Tibial artery (tissue), 4 donors: ENCODE measurements around the gene NUMB.
"Not testable (repeated sequence)": the region's sequence is repeated elsewhere in the genome, so short reads cannot be mapped to it uniquely, and the experiment has no call there.

Experiments
- DNase-seq, 2 donors: peaks; one replicate each; pipeline ENCODE4 v3.0.0-alpha.2; 2019
- H3K27ac ChIP-seq, 2 donors: fragments of 200-600 bp; sonication (generic) in 1 of 2; 1 replicate in 1 of 2; 2 replicates in 1 of 2; pipeline ENCODE4 v1.5.1; 2018 to 2019; ENCODE audit warnings: mild to moderate bottlenecking in 1 of 2
- H3K27me3 ChIP-seq, 2 donors: fragments of 200-600 bp; sonication (generic) in 1 of 2; one replicate each; pipeline versions ENCODE4 v1.5.1 to v1.6.0; 2016 to 2019
- H3K36me3 ChIP-seq, 3 donors: fragments of 200-600 bp; sonication (generic) in 2 of 3; one replicate each; pipeline ENCODE4 v1.5.1; 2016 to 2019; ENCODE audit warnings: mild to moderate bottlenecking in 2 of 3
- H3K4me1 ChIP-seq, 4 donors: fragments of 200-600 bp; sonication (generic) in 2 of 4; 1 replicate in 3 of 4; 2 replicates in 1 of 4; pipeline ENCODE4 v1.5.1; 2016 to 2019
- H3K4me3 ChIP-seq, 2 donors: fragments of 200-600 bp; sonication (generic) in 1 of 2; 1 replicate in 1 of 2; 2 replicates in 1 of 2; pipeline ENCODE4 v1.5.1; 2018 to 2019; ENCODE audit warnings: mild to moderate bottlenecking in 2 of 2
- H3K9me3 ChIP-seq, 3 donors: fragments of 200-600 bp; sonication (generic) in 1 of 3; one replicate each; pipeline ENCODE4 v1.5.1; 2016 to 2019
- intact Hi-C: fragments of 100-400 bp; cut with DNase I; formaldehyde crosslinking; loops from one replicate; pipeline ENCODE4 v1.15.0; 2023; ENCODE audit warnings: low total_unique reads
- TF ChIP-seq, protein P1 (sequence below), 2 experiments: fragments of 200-600 bp in 1 of 2; fragments of 450-650 bp in 1 of 2; IDR thresholded peaks; one replicate each; pipeline ENCODE4 v1.5.1; 2017 to 2019; ENCODE audit warnings: antibody characterized with exemption in 2 of 2, mild to moderate bottlenecking in 1 of 2, moderate library complexity in 1 of 2

The NUMB gene

DNA sequence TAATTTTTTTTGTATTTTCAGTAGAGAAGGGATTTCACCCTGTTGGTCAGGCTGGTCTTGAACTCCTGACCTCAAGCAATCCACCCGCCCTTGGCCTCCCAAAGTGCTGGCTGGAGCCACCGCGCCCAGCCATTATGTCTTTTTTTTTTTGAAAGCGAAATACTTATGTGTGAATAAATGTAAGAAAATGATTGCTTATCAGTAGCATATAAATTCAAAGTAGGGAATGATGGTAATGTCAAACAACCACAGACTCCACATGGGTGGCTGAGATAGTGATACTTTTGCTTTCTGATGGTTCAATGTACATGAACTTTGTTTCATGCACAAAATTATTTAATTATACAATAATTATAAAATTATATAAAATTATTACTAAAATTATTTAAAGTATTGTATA, 145.2 kb downstream of the NUMB start:
- no peaks in the 10 kb centered on the region for H3K36me3 ChIP-seq
- no peaks in the 10 kb centered on the region for H3K9me3 ChIP-seq
- intact Hi-C loops = no loop called here
- no peak overlapping the region for H3K27ac ChIP-seq
- no peak for DNase-seq
- TF ChIP-seq, protein P1, sequence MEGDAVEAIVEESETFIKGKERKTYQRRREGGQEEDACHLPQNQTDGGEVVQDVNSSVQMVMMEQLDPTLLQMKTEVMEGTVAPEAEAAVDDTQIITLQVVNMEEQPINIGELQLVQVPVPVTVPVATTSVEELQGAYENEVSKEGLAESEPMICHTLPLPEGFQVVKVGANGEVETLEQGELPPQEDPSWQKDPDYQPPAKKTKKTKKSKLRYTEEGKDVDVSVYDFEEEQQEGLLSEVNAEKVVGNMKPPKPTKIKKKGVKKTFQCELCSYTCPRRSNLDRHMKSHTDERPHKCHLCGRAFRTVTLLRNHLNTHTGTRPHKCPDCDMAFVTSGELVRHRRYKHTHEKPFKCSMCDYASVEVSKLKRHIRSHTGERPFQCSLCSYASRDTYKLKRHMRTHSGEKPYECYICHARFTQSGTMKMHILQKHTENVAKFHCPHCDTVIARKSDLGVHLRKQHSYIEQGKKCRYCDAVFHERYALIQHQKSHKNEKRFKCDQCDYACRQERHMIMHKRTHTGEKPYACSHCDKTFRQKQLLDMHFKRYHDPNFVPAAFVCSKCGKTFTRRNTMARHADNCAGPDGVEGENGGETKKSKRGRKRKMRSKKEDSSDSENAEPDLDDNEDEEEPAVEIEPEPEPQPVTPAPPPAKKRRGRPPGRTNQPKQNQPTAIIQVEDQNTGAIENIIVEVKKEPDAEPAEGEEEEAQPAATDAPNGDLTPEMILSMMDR (IDR thresholded peaks at IDR 0.05) = no peak
- no peaks in the 10 kb centered on the region for H3K4me1 ChIP-seq
- no peak overlapping the region for H3K4me3 ChIP-seq
- no peaks in the 10 kb centered on the region for H3K27me3 ChIP-seq

GRCh38 chr14:73312687-73313086, 145.7 kb downstream of the NUMB start:
- Histone ChIP-seq H3K4me3 (no peak overlapping the region), H3K27ac (no peak overlapping the region), H3K36me3 (no peaks in the 10 kb centered on the region), H3K9me3 (no peaks in the 10 kb centered on the region), H3K4me1 (no peaks in the 10 kb centered on the region), H3K27me3 (no peaks in the 10 kb centered on the region)
- intact Hi-C loops = no loop called here
- no peak for DNase-seq
- TF ChIP-seq, protein P1 (IDR thresholded peaks at IDR 0.05) = no peak

- H3K27me3 ChIP-seq = no peaks in the 10 kb centered on the region
- no peaks in the 10 kb centered on the region for H3K9me3 ChIP-seq
- no peak overlapping the region for H3K4me3 ChIP-seq
- H3K36me3 ChIP-seq = no peaks in the 10 kb centered on the region
- H3K4me1 ChIP-seq = no peaks in the 10 kb centered on the region
- intact Hi-C loops = no loop called here
- TF ChIP-seq, protein P1 (IDR thresholded peaks at IDR 0.05) = no peak
- no peak for DNase-seq
- H3K27ac ChIP-seq = no peak overlapping the region
These were observed 146.7 kb downstream of the NUMB start for GRCh38 chr14:73311708-73312030.

GRCh38 chr14:73309207-73309606, 149.1 kb downstream of the NUMB start:
- H3K9me3 ChIP-seq, H3K4me3 ChIP-seq, H3K36me3 ChIP-seq, intact Hi-C loops, H3K27me3 ChIP-seq, DNase-seq, H3K27ac ChIP-seq, H3K4me1 ChIP-seq: not testable (repeated sequence)

GRCh38 chr14:73307261-73307660, 151.1 kb downstream of the NUMB start:
- no peaks in the 10 kb centered on the region for H3K9me3 ChIP-seq
- no peaks in the 10 kb centered on the region for H3K27me3 ChIP-seq
- no peak overlapping the region for H3K27ac ChIP-seq
- H3K36me3 ChIP-seq = no peaks in the 10 kb centered on the region
- TF ChIP-seq, protein P1 (IDR thresholded peaks at IDR 0.05) = no peak
- H3K4me3 ChIP-seq = no peak overlapping the region
- no peak for DNase-seq
- intact Hi-C loops = no loop called here
- no peaks in the 10 kb centered on the region for H3K4me1 ChIP-seq

GRCh38 chr14:73305499-73305898, 152.8 kb downstream of the NUMB start:
- Histone ChIP-seq H3K9me3 (no peaks in the 10 kb centered on the region), H3K4me3 (no peak overlapping the region), H3K27ac (no peak overlapping the region), H3K36me3 (no peaks in the 10 kb centered on the region), H3K4me1 (no peaks in the 10 kb centered on the region), H3K27me3 (no peaks in the 10 kb centered on the region)
- DNase-seq = no peak
- TF ChIP-seq, protein P1 (IDR thresholded peaks at IDR 0.05) = no peak
- intact Hi-C loops = no loop called here
